ENCODE data around the gene AATK.

Gene AATK

DNA sequence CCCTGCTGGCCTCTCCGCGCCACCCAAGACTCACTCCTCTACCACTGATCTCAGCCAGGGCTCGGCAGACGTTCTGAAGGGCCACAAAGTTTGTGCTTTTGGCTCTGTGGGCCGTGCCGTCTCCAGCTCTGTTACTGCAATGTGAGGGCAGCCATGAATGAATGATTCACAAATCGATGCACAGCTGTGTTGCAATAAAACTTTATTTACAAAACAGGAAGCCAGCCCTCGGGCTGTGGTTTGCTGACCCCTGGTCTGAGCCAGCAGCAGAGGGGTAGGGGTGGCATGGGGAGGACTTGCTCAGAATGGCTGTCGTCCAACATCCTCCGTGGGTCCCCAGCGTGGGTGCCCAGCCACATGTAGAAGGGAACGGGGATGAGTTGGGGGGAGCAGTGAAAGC is 63.7 kb downstream of the AATK start:
- Mint-ChIP-seq H3K4me3 (no peak overlapping the region), H3K27me3 (ENCODE audit: low read depth, poor library complexity) (no peaks in the 10 kb centered on the region), H3K27ac (no peak overlapping the region), H3K4me1 (peaks cover 17% of the 10 kb centered on the region), H3K9me3 (no peaks in the 10 kb centered on the region), H3K36me3 (ENCODE audit: low read depth) (no peaks in the 10 kb centered on the region)
- TF ChIP-seq, protein P1, sequence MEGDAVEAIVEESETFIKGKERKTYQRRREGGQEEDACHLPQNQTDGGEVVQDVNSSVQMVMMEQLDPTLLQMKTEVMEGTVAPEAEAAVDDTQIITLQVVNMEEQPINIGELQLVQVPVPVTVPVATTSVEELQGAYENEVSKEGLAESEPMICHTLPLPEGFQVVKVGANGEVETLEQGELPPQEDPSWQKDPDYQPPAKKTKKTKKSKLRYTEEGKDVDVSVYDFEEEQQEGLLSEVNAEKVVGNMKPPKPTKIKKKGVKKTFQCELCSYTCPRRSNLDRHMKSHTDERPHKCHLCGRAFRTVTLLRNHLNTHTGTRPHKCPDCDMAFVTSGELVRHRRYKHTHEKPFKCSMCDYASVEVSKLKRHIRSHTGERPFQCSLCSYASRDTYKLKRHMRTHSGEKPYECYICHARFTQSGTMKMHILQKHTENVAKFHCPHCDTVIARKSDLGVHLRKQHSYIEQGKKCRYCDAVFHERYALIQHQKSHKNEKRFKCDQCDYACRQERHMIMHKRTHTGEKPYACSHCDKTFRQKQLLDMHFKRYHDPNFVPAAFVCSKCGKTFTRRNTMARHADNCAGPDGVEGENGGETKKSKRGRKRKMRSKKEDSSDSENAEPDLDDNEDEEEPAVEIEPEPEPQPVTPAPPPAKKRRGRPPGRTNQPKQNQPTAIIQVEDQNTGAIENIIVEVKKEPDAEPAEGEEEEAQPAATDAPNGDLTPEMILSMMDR (IDR thresholded peaks at IDR 0.05) = no peak
- DNase-seq = no peak

DNA sequence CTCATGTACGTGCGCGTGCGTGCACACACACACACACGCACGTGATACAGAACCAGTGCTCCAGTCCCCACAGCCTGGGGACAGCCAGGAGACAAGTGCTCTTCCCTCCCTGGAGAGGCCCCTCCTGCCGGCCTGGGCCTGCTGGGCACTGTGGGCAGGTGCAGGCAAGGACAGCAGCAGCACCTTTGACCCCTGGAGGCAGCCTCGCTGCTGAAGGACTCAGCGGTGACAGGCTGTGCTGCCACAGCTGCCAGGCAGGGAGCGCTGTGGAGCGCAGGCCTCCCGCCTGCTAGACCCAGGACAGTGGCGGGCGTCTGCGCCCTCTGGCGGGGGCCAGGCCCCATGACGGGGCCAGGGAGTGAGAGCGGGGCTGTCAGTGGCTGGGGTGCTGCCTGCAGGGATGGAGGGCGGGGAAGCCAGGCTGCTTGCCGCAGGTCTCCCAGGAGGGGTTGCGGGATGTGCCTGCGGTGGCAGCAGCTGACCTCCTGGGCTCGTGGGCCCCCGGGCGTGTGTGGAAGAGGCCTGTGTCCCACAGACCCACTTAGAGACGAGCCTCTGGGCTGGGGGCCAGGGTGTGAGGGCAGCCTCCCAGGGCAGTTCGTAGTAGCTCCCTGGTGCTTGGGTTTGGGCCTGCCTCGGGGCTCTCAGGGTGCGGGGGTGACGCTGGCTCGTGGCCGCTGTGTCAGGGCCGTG is 64.3 kb downstream of the AATK start:
- Mint-ChIP-seq H3K27ac (no peak overlapping the region), H3K4me1 (peaks cover 22% of the 10 kb centered on the region), H3K27me3 (ENCODE audit: low read depth, poor library complexity) (no peaks in the 10 kb centered on the region), H3K36me3 (ENCODE audit: low read depth) (no peaks in the 10 kb centered on the region), H3K9me3 (no peaks in the 10 kb centered on the region), H3K4me3 (no peak overlapping the region)
- DNase-seq = peak; percentile 95
- TF ChIP-seq, protein P1 (IDR thresholded peaks at IDR 0.05) = peak; percentile 100

DNA sequence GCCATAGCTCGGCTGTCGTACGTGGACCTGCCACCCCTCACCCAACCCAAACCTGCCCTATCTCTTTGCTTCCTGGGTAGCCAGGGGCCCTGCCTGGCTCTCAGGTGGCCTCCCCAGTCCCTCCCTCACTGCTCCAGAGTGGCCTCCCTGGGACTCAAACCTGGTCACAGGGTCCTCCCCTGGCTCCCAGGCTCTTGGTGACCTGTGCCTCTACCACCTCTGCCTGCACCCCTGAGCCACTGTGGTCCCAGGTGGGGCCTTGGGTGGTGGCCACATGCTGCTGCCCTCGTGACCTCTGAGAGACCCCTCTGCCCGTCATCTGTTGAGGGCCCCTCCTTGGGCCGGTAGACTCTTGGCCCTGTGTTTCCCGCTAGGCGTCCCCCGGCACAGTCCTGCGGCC is 65.4 kb downstream of the AATK start:
- DNase-seq = no peak
- Mint-ChIP-seq H3K4me1 (peaks cover 33% of the 10 kb centered on the region), H3K9me3 (no peaks in the 10 kb centered on the region), H3K4me3 (no peak overlapping the region), H3K36me3 (ENCODE audit: low read depth) (no peaks in the 10 kb centered on the region), H3K27me3 (ENCODE audit: low read depth, poor library complexity) (no peaks in the 10 kb centered on the region), H3K27ac (no peak overlapping the region)
- TF ChIP-seq, protein P1 (IDR thresholded peaks at IDR 0.05) = no peak

DNA sequence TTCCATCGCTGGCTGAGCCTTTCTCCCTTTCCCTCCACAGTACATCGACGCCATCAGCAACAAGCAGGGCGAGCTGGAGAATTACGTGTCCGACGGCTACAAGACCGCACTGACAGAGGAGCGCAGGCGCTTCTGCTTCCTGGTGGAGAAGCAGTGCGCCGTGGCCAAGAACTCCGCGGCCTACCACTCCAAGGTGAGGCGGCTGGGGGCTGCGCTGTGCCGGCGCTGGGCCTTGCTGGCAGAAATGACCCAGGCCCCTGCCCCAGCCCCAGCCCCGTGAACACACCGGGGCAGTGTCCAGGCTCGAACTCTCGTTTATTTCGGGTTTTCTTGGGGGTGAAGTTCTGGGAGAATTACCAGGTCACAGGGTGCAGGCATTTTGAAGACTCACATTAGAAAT is 66.1 kb downstream of the AATK start:
- TF ChIP-seq, protein P1 (IDR thresholded peaks at IDR 0.05) = no peak
- H3K4me1 Mint-ChIP-seq = peaks cover 41% of the 10 kb centered on the region
- H3K9me3 Mint-ChIP-seq = no peaks in the 10 kb centered on the region
- no peak overlapping the region for H3K27ac Mint-ChIP-seq
- H3K4me3 Mint-ChIP-seq = no peak overlapping the region
- H3K27me3 Mint-ChIP-seq (ENCODE audit: low read depth, poor library complexity) = no peaks in the 10 kb centered on the region
- no peak for DNase-seq
- H3K36me3 Mint-ChIP-seq (ENCODE audit: low read depth) = no peaks in the 10 kb centered on the region

DNA sequence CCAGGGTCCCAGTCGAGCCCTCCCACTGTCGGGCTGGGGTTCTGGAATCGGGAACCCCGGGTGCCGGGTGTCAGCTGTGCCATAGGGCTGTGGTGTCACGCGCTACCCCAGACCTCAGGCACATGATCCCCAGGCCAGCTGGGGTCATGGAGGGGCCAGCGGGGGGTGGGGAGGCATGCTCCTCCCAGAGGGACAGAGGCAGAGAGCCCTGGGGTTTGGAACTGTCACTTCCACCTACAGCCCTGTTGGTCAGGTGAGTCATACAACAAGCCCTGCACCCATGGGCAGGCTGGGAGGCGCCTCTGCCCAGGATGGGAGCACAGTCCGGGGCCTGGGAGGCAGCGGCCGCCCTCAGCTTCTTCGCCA is 68.1 kb downstream of the AATK start:
- H3K4me1 Mint-ChIP-seq = peaks cover 59% of the 10 kb centered on the region
- no peak overlapping the region for H3K27ac Mint-ChIP-seq
- H3K27me3 Mint-ChIP-seq (ENCODE audit: low read depth, poor library complexity) = no peaks in the 10 kb centered on the region
- DNase-seq = no peak
- H3K36me3 Mint-ChIP-seq (ENCODE audit: low read depth) = no peaks in the 10 kb centered on the region
- H3K4me3 Mint-ChIP-seq = no peak overlapping the region
- H3K9me3 Mint-ChIP-seq = no peaks in the 10 kb centered on the region
- TF ChIP-seq, protein P1 (IDR thresholded peaks at IDR 0.05) = no peak
